ENCODE results near the gene KRTAP6-1. TPM values are rescaled to one million over a fixed set of nuclear protein-coding genes. Genes with fewer than 3 reads are reported as not detected.

KRTAP6-1 gene
- total RNA-seq (2021), result not detected in 2 replicates
- Bru-seq, nascent RNA, result not detected
- BruChase-seq, experiment 1, labeled RNA remaining after a 2-hour chase, result not detected
- not detected for BruChase-seq, experiment 2, labeled RNA remaining after a 6-hour chase
- long read RNA-seq, result 0 reads

GRCh38 chr21:30613836-30614235, at the start of gene KRTAP6-1:
TSS of gene KRTAP6-1 (minus strand) at chr21:30613930. CDS start at chr21:30613904, 26 bp downstream.
- CTCF ChIA-PET, result no interaction called here
- intact Hi-C loops (cut with micrococcal nuclease; ENCODE audit: unreplicated experiment), result no loop called here
- TF ChIP-seq CTCF (conservative IDR thresholded peaks at IDR 0.05) (no peak), EZH2 (IDR thresholded peaks at IDR 0.05; ENCODE audit: low read depth) (no peak)
- Histone ChIP-seq H3F3A (ENCODE audit: insufficient read depth, low read depth) (no peaks in the 10 kb centered on the region), H3K4me2 (no peak within 1 kb of the TSS), H3K36me3 (ENCODE audit: low read depth) (no peaks in the 10 kb centered on the region), H4K20me1 (ENCODE audit: insufficient read depth) (no peaks in the 10 kb centered on the region), H3K27ac (no peak within 1 kb of the TSS), H3K27me3 (ENCODE audit: insufficient read depth, low read depth) (no peaks in the 10 kb centered on the region), H3K9me3 (ENCODE audit: insufficient read depth, low read depth) (no peaks in the 10 kb centered on the region), H2AFZ (no peak within 1 kb of the TSS), H3K4me3 (no peak within 1 kb of the TSS), H3K4me1 (replicated peaks; ENCODE audit: insufficient read depth) (no peaks in the 10 kb centered on the region), H3K9me2 (ENCODE audit: insufficient read depth) (no peaks in the 10 kb centered on the region), H3K79me2 (ENCODE audit: low read depth) (no peaks in the 10 kb centered on the region)
- DNase-seq, result no peak
- POLR2A ChIA-PET (ENCODE audit: unreplicated experiment), result no interaction called here
- BruUV-seq (replicated peaks), result no TSS peak

DNA sequence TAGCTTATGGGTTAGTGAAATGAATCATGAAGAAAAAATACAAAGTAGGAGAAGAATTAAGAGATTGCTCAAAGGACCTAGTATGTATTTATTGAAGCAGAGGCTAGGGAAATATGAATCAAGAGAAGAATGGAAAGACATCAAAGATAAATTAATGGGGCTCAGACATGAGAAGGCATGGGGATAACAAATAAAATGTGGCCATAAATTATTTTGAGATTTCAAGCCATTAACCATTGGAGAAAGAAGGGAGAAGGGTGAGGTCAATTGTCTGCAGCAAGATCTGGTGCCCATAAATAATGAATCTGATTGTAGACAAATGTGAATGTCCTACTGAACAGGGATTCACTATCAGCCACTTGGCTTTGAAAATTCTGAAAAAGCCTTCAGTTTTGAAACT, 39.2 kb upstream of the KRTAP6-1 start:
- no peak overlapping the region for H3K4me3 ChIP-seq
- no peak for TF ChIP-seq CTCF (conservative IDR thresholded peaks at IDR 0.05)
- no peak for TF ChIP-seq EZH2 (IDR thresholded peaks at IDR 0.05; ENCODE audit: low read depth)
- intact Hi-C loops (cut with micrococcal nuclease; ENCODE audit: unreplicated experiment), result no loop called here
- CTCF ChIA-PET, result no interaction called here
- no peaks in the 10 kb centered on the region for H3F3A ChIP-seq (ENCODE audit: insufficient read depth, low read depth)
- no peak overlapping the region for H3K4me2 ChIP-seq
- no peaks in the 10 kb centered on the region for H3K27me3 ChIP-seq (ENCODE audit: insufficient read depth, low read depth)
- H3K27ac ChIP-seq, result no peak overlapping the region
- no peaks in the 10 kb centered on the region for H3K9me3 ChIP-seq (ENCODE audit: insufficient read depth, low read depth)
- H3K4me1 ChIP-seq (replicated peaks; ENCODE audit: insufficient read depth), result no peaks in the 10 kb centered on the region
- no peaks in the 10 kb centered on the region for H3K36me3 ChIP-seq (ENCODE audit: low read depth)
- no peak for DNase-seq
- POLR2A ChIA-PET (ENCODE audit: unreplicated experiment), result no interaction called here
- H4K20me1 ChIP-seq (ENCODE audit: insufficient read depth), result no peaks in the 10 kb centered on the region
- no peak overlapping the region for H2AFZ ChIP-seq
- H3K9me2 ChIP-seq (ENCODE audit: insufficient read depth), result no peaks in the 10 kb centered on the region
- no peaks in the 10 kb centered on the region for H3K79me2 ChIP-seq (ENCODE audit: low read depth)
- BruUV-seq (replicated peaks), result no TSS peak

GRCh38 chr21:30646904-30647414, 33.2 kb upstream of the KRTAP6-1 start:
- Histone ChIP-seq H3K4me2 (no peak overlapping the region), H4K20me1 (ENCODE audit: insufficient read depth) (no peaks in the 10 kb centered on the region), H3K4me3 (no peak overlapping the region), H3K4me1 (replicated peaks; ENCODE audit: insufficient read depth) (no peaks in the 10 kb centered on the region), H3K36me3 (ENCODE audit: low read depth) (no peaks in the 10 kb centered on the region), H2AFZ (no peak overlapping the region), H3F3A (ENCODE audit: insufficient read depth, low read depth) (no peaks in the 10 kb centered on the region), H3K9me2 (ENCODE audit: insufficient read depth) (no peaks in the 10 kb centered on the region), H3K27ac (no peak overlapping the region), H3K27me3 (ENCODE audit: insufficient read depth, low read depth) (no peaks in the 10 kb centered on the region), H3K79me2 (ENCODE audit: low read depth) (no peaks in the 10 kb centered on the region), H3K9me3 (ENCODE audit: insufficient read depth, low read depth) (no peaks in the 10 kb centered on the region)
- DNase-seq, result no peak
- intact Hi-C loops (cut with micrococcal nuclease; ENCODE audit: unreplicated experiment), result no loop called here
- TF ChIP-seq EZH2 (IDR thresholded peaks at IDR 0.05; ENCODE audit: low read depth) (no peak), CTCF (conservative IDR thresholded peaks at IDR 0.05) (no peak)
- ChIA-PET POLR2A (ENCODE audit: unreplicated experiment) (no interaction called here), CTCF (no interaction called here)
- BruUV-seq (replicated peaks), result no TSS peak
